Suppressor macrophage treated with lipopolysaccharide for 4 hours (primary cell): ENCODE results near the gene MRPS14.
A peak's percentile ranks its signal among the peaks of the same experiment; 100 is the strongest.

Source experiments
- DNase-seq: peaks from one replicate; pipeline ENCODE4 v3.0.0-alpha.2; 2020

MRPS14 gene

GRCh38 chr1:175019524-175019923 lies 3.7 kb downstream of the MRPS14 start:
- DNase-seq: no peak

GRCh38 chr1:175015243-175015642 lies 8.0 kb downstream of the MRPS14 start:
- DNase-seq: no peak

- DNase-seq: no peak
Observed at GRCh38 chr1:175013445-175013844, 9.8 kb downstream of the MRPS14 start.

GRCh38 chr1:175009532-175009931 lies 13.7 kb downstream of the MRPS14 start:
- DNase-seq: no peak

- DNase-seq: no peak
Observed at GRCh38 chr1:175005085-175005783, 18.0 kb downstream of the MRPS14 start.

GRCh38 chr1:175003521-175003920 lies 19.7 kb downstream of the MRPS14 start:
- DNase-seq: no peak

GRCh38 chr1:175002910-175003517 lies 20.2 kb downstream of the MRPS14 start:
- no peak for DNase-seq

- peak; percentile 25 for DNase-seq
Observed at GRCh38 chr1:175000697-175001187, 22.5 kb downstream of the MRPS14 start.

GRCh38 chr1:174999936-175000696 lies 23.1 kb downstream of the MRPS14 start, which contains the start of gene CACYBP:
CACYBP (plus strand) TSS chr1:174999947; CDS start chr1:175000181, 234 bp downstream.
- DNase-seq: peak; percentile 32

GRCh38 chr1:174999216-174999935 lies 23.8 kb downstream of the MRPS14 start:
- DNase-seq: peak; percentile 99

- peak; percentile 70 for DNase-seq
Observed at GRCh38 chr1:174998569-174999215, 24.5 kb downstream of the MRPS14 start.

GRCh38 chr1:174997041-174997440 lies 26.2 kb downstream of the MRPS14 start:
- no peak for DNase-seq

- no peak for DNase-seq
Observed at GRCh38 chr1:174996476-174996875, 26.7 kb downstream of the MRPS14 start.

- DNase-seq: no peak
Observed at GRCh38 chr1:174995916-174996315, 27.3 kb downstream of the MRPS14 start.

GRCh38 chr1:174995121-174995520 lies 28.1 kb downstream of the MRPS14 start:
- no peak for DNase-seq

GRCh38 chr1:174991473-174991872 lies 31.8 kb downstream of the MRPS14 start:
- no peak for DNase-seq

GRCh38 chr1:174990382-174990999 lies 32.7 kb downstream of the MRPS14 start:
- peak; percentile 64 for DNase-seq

- DNase-seq: no peak
Observed at GRCh38 chr1:174989536-174990220, 33.5 kb downstream of the MRPS14 start.

- DNase-seq: no peak
Observed at GRCh38 chr1:174988986-174989385, 34.2 kb downstream of the MRPS14 start.

- no peak for DNase-seq
Observed at GRCh38 chr1:174988539-174988938, 34.7 kb downstream of the MRPS14 start.

- no peak for DNase-seq
Observed at GRCh38 chr1:174984952-174985351, 38.3 kb downstream of the MRPS14 start.
